ENCODE measurements around the gene SSBP4. TPM values are rescaled to one million over a fixed set of nuclear protein-coding genes. Genes with fewer than 3 reads are reported as not detected.

SSBP4 gene
- total and polyA plus RNA-seq, 2 of the 4 experiments (the other 2 are of a cell fraction), result 14.9 to 39.7 TPM

GRCh38 chr19:18478545-18479311, 59.5 kb downstream of the SSBP4 start (continued):
- TF ChIP-seq USF2 (IDR thresholded peaks at IDR 0.05; ENCODE audit: low read depth, low read length), result no peak; the same call in 1 of the 2 replicates

GRCh38 chr19:18480006-18480691, 61.0 kb downstream of the SSBP4 start:
- H3K14ac ChIP-seq (replicated peaks; ENCODE audit: low read depth, low read length), result peak overlapping the region; percentile 66
- peak overlapping the region; percentile 94 for H2BK120ac ChIP-seq (ENCODE audit: low read depth, low read length)
- BruUV-seq (replicated peaks), result no TSS peak
- peak overlapping the region; percentile 58 for H3K4me2 ChIP-seq (ENCODE audit: low read depth, low read length)
- CTCF ChIA-PET, result no interaction called here
- in situ Hi-C loops (cut with MboI; ENCODE audit: low sequenced_read_pairs) (no loop called here), intact Hi-C loops (cut with micrococcal nuclease) (no loop called here), dilution Hi-C loops (cut with HindIII; ENCODE audit: low sequenced_read_pairs, unreplicated experiment) (no loop called here)
- peak overlapping the region; percentile 85 for H4K5ac ChIP-seq (ENCODE audit: low read depth, low read length)
- H2AK9ac ChIP-seq (replicated peaks; ENCODE audit: low read depth, low read length, poor library complexity), result peak overlapping the region; percentile 97
- peak overlapping the region; percentile 100 for H2AK5ac ChIP-seq (ENCODE audit: low read depth, low read length)
- H2BK15ac ChIP-seq (ENCODE audit: low read depth, low read length), result peak overlapping the region; percentile 91; the same call in 2 of the 3 replicates
- no peak for TF ChIP-seq SMC3 (IDR thresholded peaks at IDR 0.05; ENCODE audit: low read depth, low read length)
- TF ChIP-seq MXI1 (IDR thresholded peaks at IDR 0.05; ENCODE audit: borderline replicate concordance, low read depth, low read length), result peak; percentile 43; the same call in 1 of the 2 replicates
- peak; percentile 64; the same call in 1 of the 2 replicates for TF ChIP-seq CEBPB (IDR thresholded peaks at IDR 0.05; ENCODE audit: low read depth, low read length)
- TF ChIP-seq BHLHE40 (IDR thresholded peaks at IDR 0.05; ENCODE audit: low read depth, low read length), result peak; percentile 21; the same call in 1 of the 2 replicates
- no peak; the same call in 1 of the 2 replicates for TF ChIP-seq MAFK (IDR thresholded peaks at IDR 0.05; ENCODE audit: low read depth, low read length)
- TF ChIP-seq CHD1 (IDR thresholded peaks at IDR 0.05; ENCODE audit: low read depth, low read length), result no peak
- TF ChIP-seq MAZ (IDR thresholded peaks at IDR 0.05; ENCODE audit: borderline replicate concordance, low read depth, low read length), result peak; percentile 58; the same call in 1 of the 2 replicates
- no peak for TF ChIP-seq RAD21 (IDR thresholded peaks at IDR 0.05; ENCODE audit: low read length)
- H3K9me1 ChIP-seq (ENCODE audit: insufficient read depth, low read length), result peaks cover 48% of the 10 kb centered on the region
- H3K9me3 ChIP-seq (ENCODE audit: control insufficient read depth, insufficient read depth, low read length), result no peaks in the 10 kb centered on the region
- H4K20me1 ChIP-seq (ENCODE audit: insufficient read depth, low read length), result peaks cover 57% of the 10 kb centered on the region
- peak overlapping the region; percentile 44 for H3K56ac ChIP-seq (ENCODE audit: extremely low read depth, insufficient read depth, low read length)
- peak overlapping the region; percentile 81 for H3K18ac ChIP-seq (ENCODE audit: low read depth, low read length)
- peaks cover 35% of the 10 kb centered on the region for H3K4me1 ChIP-seq (ENCODE audit: control insufficient read depth, insufficient read depth, low read length)
- H2BK5ac ChIP-seq (ENCODE audit: low read depth, low read length, poor library complexity, severe bottlenecking), result peak overlapping the region; percentile 98
- peak overlapping the region; percentile 61 for H3K9ac ChIP-seq (ENCODE audit: low read depth, low read length)
- peak overlapping the region; percentile 77 for H2AFZ ChIP-seq (replicated peaks; ENCODE audit: low read length, poor library complexity)
- H3K4ac ChIP-seq (ENCODE audit: low read depth, low read length), result peak overlapping the region; percentile 95
- peaks cover 30 to 98% of the 10 kb centered on the region in 2 experiments for H3K79me1 ChIP-seq (ENCODE audit: low read depth in 1 of 2, low read length in 2 of 2)
- peak overlapping the region; percentile 92 for H4K91ac ChIP-seq (ENCODE audit: insufficient read depth, low read depth, low read length)
- H3K4me3 ChIP-seq (ENCODE audit: insufficient read depth, low read depth, low read length), result no peak overlapping the region
- POLR2A ChIA-PET (ENCODE audit: unreplicated experiment), result no interaction called here
- peak overlapping the region; percentile 72 to 94 for H4K8ac ChIP-seq (ENCODE audit: low read depth in 2 of 2, low read length in 2 of 2)
- H3K23ac ChIP-seq (ENCODE audit: low read depth, low read length), result peak overlapping the region; percentile 94
- no peaks in the 10 kb centered on the region for H3K27me3 ChIP-seq (ENCODE audit: control insufficient read depth, insufficient read depth, low read length)
- 25% methylated on average over 3 of the region's 13 CpGs; no CpG with 5 or more reads in 1 of the 2 experiments for WGBS, 2 experiments (ENCODE audit: extremely low coverage in 2 of 2, insufficient read length in 1 of 2)
- peak; percentile 41 for ATAC-seq (ENCODE audit: low read depth)
- peaks cover 3% of the 10 kb centered on the region; the same call in 1 of the 2 replicates for H3K36me3 ChIP-seq (ENCODE audit: control insufficient read depth, insufficient read depth, low read length)
- H3K27ac ChIP-seq (ENCODE audit: insufficient read depth, low read length), result peak overlapping the region; percentile 96
- H2BK20ac ChIP-seq (ENCODE audit: low read depth, low read length), result peak overlapping the region; percentile 75
- DNase-seq, result peak; percentile 64
